RWPE2 (cell line): ENCODE measurements around the gene REXO2.

Experiments used
- ATAC-seq: fragments of 200-7000 bp; cut with Tn5 transposase; 3 replicates; pipeline ENCODE4 v1.9.1; 2021; ENCODE audit warnings: low read depth
- DNase-seq: peaks from one replicate; pipeline ENCODE4 v3.0.0-alpha.2; 2020; ENCODE audit warnings: low spot score
- H3K27ac ChIP-seq: fragments of 450-650 bp; 2 replicates; pipeline ENCODE4 v1.5.1; 2017; ENCODE audit warnings: mild to moderate bottlenecking; ENCODE audit not compliant: poor library complexity, severe bottlenecking
- H3K27me3 ChIP-seq: fragments of 250-450 bp; sonication (Bioruptor Pico); 2 replicates; pipeline ENCODE4 v1.5.1; 2021; ENCODE audit warnings: mild to moderate bottlenecking, moderate library complexity; ENCODE audit not compliant: insufficient read depth, poor library complexity, severe bottlenecking
- H3K36me3 ChIP-seq: fragments of 250-450 bp; sonication (Bioruptor Pico); 2 replicates; pipeline ENCODE4 v1.5.1; 2020; ENCODE audit warnings: low read depth, mild to moderate bottlenecking, moderate library complexity
- H3K4me1 ChIP-seq: fragments of 250-450 bp; sonication (Bioruptor Pico); 2 replicates; pipeline ENCODE4 v1.5.1; 2021; ENCODE audit warnings: mild to moderate bottlenecking, moderate library complexity; ENCODE audit not compliant: insufficient read depth, poor library complexity, severe bottlenecking
- H3K4me3 ChIP-seq: fragments of 250-450 bp; sonication (Bioruptor Pico); 2 replicates; pipeline ENCODE4 v1.5.1; 2021; ENCODE audit warnings: mild to moderate bottlenecking, moderate library complexity; ENCODE audit not compliant: severe bottlenecking
- H3K9me3 ChIP-seq: fragments of 250-450 bp; sonication (Bioruptor Pico); 2 replicates; pipeline ENCODE4 v1.5.1; 2021; ENCODE audit warnings: mild to moderate bottlenecking, moderate library complexity; ENCODE audit not compliant: severe bottlenecking
- TF ChIP-seq, protein P1 (sequence below): fragments of 450-650 bp; IDR thresholded peaks from one replicate; pipeline ENCODE4 v1.5.1; 2017; ENCODE audit warnings: mild to moderate bottlenecking, moderate library complexity; ENCODE audit not compliant: poor library complexity, severe bottlenecking

REXO2 gene

DNA sequence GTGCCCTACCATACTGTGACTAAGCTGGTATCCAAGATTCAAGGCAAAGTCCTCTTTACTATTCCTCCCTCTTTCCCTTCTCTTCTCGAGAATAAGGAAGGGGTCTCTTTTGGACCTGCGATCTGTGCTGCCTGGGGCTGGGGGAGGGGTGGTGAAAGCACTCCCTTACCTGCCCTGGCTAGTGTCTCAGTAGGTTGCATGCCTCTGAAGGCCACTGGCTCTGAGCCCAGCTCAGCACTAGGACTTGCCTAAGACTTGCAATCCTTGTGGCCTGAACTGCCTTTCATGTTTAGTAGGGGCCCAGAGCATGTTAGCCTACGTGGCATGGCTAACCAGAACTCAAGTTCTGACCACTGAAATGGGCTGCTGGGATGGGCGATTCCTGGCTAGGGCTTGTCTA lies 13.0 kb upstream of the REXO2 start:
- no peak overlapping the region for H3K27ac ChIP-seq
- H3K27me3 ChIP-seq = no peaks in the 10 kb centered on the region
- no peaks in the 10 kb centered on the region for H3K4me1 ChIP-seq
- H3K36me3 ChIP-seq = no peaks in the 10 kb centered on the region
- TF ChIP-seq, protein P1, sequence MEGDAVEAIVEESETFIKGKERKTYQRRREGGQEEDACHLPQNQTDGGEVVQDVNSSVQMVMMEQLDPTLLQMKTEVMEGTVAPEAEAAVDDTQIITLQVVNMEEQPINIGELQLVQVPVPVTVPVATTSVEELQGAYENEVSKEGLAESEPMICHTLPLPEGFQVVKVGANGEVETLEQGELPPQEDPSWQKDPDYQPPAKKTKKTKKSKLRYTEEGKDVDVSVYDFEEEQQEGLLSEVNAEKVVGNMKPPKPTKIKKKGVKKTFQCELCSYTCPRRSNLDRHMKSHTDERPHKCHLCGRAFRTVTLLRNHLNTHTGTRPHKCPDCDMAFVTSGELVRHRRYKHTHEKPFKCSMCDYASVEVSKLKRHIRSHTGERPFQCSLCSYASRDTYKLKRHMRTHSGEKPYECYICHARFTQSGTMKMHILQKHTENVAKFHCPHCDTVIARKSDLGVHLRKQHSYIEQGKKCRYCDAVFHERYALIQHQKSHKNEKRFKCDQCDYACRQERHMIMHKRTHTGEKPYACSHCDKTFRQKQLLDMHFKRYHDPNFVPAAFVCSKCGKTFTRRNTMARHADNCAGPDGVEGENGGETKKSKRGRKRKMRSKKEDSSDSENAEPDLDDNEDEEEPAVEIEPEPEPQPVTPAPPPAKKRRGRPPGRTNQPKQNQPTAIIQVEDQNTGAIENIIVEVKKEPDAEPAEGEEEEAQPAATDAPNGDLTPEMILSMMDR = no peak
- no peak for ATAC-seq
- H3K9me3 ChIP-seq = no peaks in the 10 kb centered on the region
- no peak for DNase-seq
- H3K4me3 ChIP-seq = no peak overlapping the region

DNA sequence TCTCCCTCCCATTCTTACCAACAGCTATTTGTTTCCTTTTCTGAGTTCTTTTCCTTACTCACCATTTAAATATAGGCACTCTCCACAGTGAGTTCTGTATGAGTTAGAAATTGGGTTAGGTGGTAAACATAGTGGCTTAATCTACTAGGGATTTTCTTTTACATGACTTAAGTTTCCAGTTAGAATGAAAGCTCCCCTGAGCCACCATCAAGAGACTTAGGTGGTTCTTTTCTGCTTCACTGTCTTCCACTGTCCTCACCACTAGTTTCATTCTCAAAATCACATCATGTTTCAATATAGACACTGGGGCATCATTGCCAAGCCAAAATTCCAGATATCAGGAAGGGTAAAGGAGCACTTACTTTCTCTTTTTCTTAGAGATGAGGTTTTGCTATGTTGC lies 9.0 kb upstream of the REXO2 start:
- no peak overlapping the region for H3K4me3 ChIP-seq
- H3K27me3 ChIP-seq = no peaks in the 10 kb centered on the region
- no peaks in the 10 kb centered on the region for H3K36me3 ChIP-seq
- DNase-seq (no peak), ATAC-seq (no peak)
- H3K27ac ChIP-seq = no peak overlapping the region
- no peaks in the 10 kb centered on the region for H3K4me1 ChIP-seq
- TF ChIP-seq, protein P1 = no peak
- H3K9me3 ChIP-seq = no peaks in the 10 kb centered on the region

DNA sequence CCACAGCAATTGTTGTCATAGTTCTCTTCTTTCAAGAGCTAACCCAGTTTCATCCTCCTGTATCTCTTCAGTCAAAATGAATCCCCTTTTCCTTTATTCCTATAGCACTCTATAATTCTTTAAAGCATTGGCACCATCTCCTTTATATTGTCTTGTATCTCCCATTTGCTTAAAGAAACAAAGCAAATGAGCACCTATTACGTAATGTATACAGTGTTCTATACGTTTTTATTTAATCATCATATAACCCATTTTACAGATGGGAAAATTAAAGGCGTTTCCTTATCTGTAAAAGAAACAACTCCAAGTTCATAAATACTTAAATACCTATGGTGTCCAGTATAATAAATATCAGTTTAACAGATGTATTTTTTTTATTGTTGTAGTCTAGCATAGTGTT lies 6.4 kb upstream of the REXO2 start:
- H3K4me3 ChIP-seq = no peak overlapping the region
- DNase-seq (no peak), ATAC-seq (no peak)
- H3K27me3 ChIP-seq = no peaks in the 10 kb centered on the region
- H3K9me3 ChIP-seq = no peaks in the 10 kb centered on the region
- no peak overlapping the region for H3K27ac ChIP-seq
- TF ChIP-seq, protein P1 = no peak
- peaks cover under 1% of the 10 kb centered on the region for H3K4me1 ChIP-seq
- no peaks in the 10 kb centered on the region for H3K36me3 ChIP-seq

DNA sequence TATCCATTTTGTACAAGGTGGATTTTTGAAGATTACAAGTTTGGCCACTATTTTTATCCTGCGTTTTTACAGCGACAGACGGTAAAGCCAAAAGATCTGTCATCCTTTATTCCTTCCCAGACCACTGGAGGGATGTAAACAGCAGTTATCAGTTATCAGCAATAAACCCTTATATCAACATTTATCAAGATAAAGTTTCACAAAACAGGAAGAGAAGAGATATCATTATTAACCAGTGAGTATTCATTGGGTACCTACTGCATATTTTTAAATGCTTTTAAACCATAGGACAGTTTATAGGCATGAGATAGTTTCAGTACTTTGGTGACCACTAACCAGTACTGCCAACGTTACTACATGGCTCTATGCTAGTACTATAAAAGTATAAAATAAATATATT lies 5.9 kb upstream of the REXO2 start:
- H3K4me3 ChIP-seq = no peak overlapping the region
- no peaks in the 10 kb centered on the region for H3K27me3 ChIP-seq
- H3K36me3 ChIP-seq = no peaks in the 10 kb centered on the region
- ATAC-seq (no peak), DNase-seq (no peak)
- peaks cover 4% of the 10 kb centered on the region for H3K4me1 ChIP-seq
- H3K9me3 ChIP-seq = no peaks in the 10 kb centered on the region
- H3K27ac ChIP-seq = no peak overlapping the region
- TF ChIP-seq, protein P1 = no peak

DNA sequence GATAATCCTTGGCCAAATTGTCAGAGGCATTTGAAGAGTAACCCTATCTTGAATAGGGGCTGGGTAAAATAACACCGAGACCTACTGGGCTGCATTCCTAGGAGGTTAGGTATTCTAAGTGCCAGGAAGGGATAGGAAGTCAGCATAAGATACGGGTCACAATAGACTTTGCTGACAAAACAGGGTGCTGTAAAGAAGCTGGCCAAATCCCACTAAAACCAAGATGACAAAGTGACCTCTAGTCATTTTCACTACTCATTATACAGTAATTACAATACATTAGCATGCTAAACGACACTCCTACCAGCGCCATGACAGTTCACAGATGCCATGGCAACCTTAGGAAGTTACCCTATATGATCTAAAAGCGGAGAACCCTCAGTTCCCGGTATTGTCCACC lies 964 bp upstream of the REXO2 start:
- Histone ChIP-seq H3K36me3 (peaks cover 24% of the 10 kb centered on the region), H3K9me3 (no peaks in the 10 kb centered on the region), H3K27me3 (no peaks in the 10 kb centered on the region), H3K4me3 (no peak overlapping the region), H3K4me1 (peaks cover 16% of the 10 kb centered on the region), H3K27ac (peak overlapping the region; percentile 52)
- TF ChIP-seq, protein P1 = no peak
- no peak for DNase-seq
- no peak for ATAC-seq
